CD14-positive monocyte (primary cell): ENCODE results near the gene GPN3. TPM values are rescaled to one million over a fixed set of nuclear protein-coding genes. Genes with fewer than 3 reads are reported as not detected.

Experiments used
- DNase-seq, 3 donors: peaks; one replicate each; pipeline ENCODE4 v3.0.0-alpha.2; 2011 to 2022
- H2AFZ ChIP-seq: 2 replicates; pipeline ENCODE4 v1.6.0; 2012; ENCODE audit warnings: mild to moderate bottlenecking, low read depth, low read length, inconsistent platforms; ENCODE audit not compliant: insufficient read depth, poor library complexity, severe bottlenecking
- H3K27ac ChIP-seq, 2 donors: 1 replicate in 1 of 2; 2 replicates in 1 of 2; pipeline ENCODE4 v1.5.1; 2012 to 2013; ENCODE audit warnings: low read length in 2 of 2, control low read depth in 1 of 2, inconsistent platforms in 1 of 2, low read depth in 1 of 2, mild to moderate bottlenecking in 1 of 2
- H3K27me3 ChIP-seq, 2 donors: one replicate each; pipeline versions ENCODE4 v1.6.0 to v1.6.1; 2011 to 2013; ENCODE audit warnings: low read length in 2 of 2; ENCODE audit not compliant: control insufficient read depth in 2 of 2, insufficient read depth in 2 of 2
- H3K36me3 ChIP-seq, 2 donors: replicated peaks in 1 of 2; 1 replicate in 1 of 2; 2 replicates in 1 of 2; pipeline versions ENCODE4 v1.5.1 to v1.6.1; 2012 to 2013; ENCODE audit warnings: low read length in 2 of 2, control low read depth in 1 of 2, inconsistent platforms in 1 of 2, mild to moderate bottlenecking in 1 of 2; ENCODE audit not compliant: insufficient read depth in 2 of 2, control insufficient read depth in 1 of 2
- H3K4me1 ChIP-seq, 2 donors: 1 replicate in 1 of 2; 2 replicates in 1 of 2; pipeline versions ENCODE4 v1.5.1 to v1.6.1; 2012 to 2013; ENCODE audit warnings: low read length in 2 of 2, control low read depth in 1 of 2, inconsistent platforms in 1 of 2, mild to moderate bottlenecking in 1 of 2, moderate library complexity in 1 of 2; ENCODE audit not compliant: insufficient read depth in 2 of 2, control insufficient read depth in 1 of 2
- H3K4me2 ChIP-seq: replicated peaks from 2 replicates; pipeline ENCODE3; 2012; ENCODE audit warnings: low read length, moderate library complexity, mild to moderate bottlenecking; ENCODE audit not compliant: poor library complexity, severe bottlenecking; ENCODE audit errors: extremely low read depth
- H3K4me3 ChIP-seq, 3 experiments: fragments of 200-600 bp in 1 of 3; sonication (generic) in 1 of 3; replicated peaks in 1 of 3; 1 replicate in 2 of 3; 2 replicates in 1 of 3; pipeline ENCODE4 v1.5.1; 2011 to 2013; ENCODE audit warnings: low read length in 3 of 3, mild to moderate bottlenecking in 3 of 3, control low read depth in 2 of 3, low read depth in 2 of 3, inconsistent platforms in 1 of 3, moderate library complexity in 1 of 3
- H3K79me2 ChIP-seq: 2 replicates; pipeline ENCODE4 v1.6.0; 2012; ENCODE audit warnings: mild to moderate bottlenecking, control low read depth, inconsistent platforms, low read length, moderate library complexity; ENCODE audit not compliant: insufficient read depth
- H3K9ac ChIP-seq: 2 replicates; pipeline ENCODE4 v1.6.0; 2017; ENCODE audit warnings: low read length, mild to moderate bottlenecking; ENCODE audit not compliant: insufficient read depth, poor library complexity, severe bottlenecking
- H3K9me3 ChIP-seq, 2 donors: replicated peaks in 1 of 2; 1 replicate in 1 of 2; 2 replicates in 1 of 2; pipeline versions ENCODE4 v1.5.1 to v1.6.1; 2012 to 2013; ENCODE audit warnings: low read length in 2 of 2, control low read depth in 1 of 2; ENCODE audit not compliant: control insufficient read depth in 1 of 2, insufficient read depth in 1 of 2
- H4K20me1 ChIP-seq: 2 replicates; pipeline ENCODE4 v1.6.0; 2012; ENCODE audit warnings: mild to moderate bottlenecking, low read length, control low read depth, moderate library complexity; ENCODE audit not compliant: insufficient read depth
- H3K27ac Mint-ChIP-seq, 7 donors: one replicate each; pipeline ENCODE4 v1.8.0; 2020; ENCODE audit warnings: mild to moderate bottlenecking in 7 of 7, mixed read lengths in 7 of 7, moderate library complexity in 6 of 7, inconsistent platforms in 2 of 7
- H3K27me3 Mint-ChIP-seq, 3 donors: one replicate each; pipeline ENCODE4 v1.8.0; 2021 to 2022; ENCODE audit warnings: low read depth in 3 of 3, mild to moderate bottlenecking in 3 of 3, mixed read lengths in 3 of 3, moderate library complexity in 3 of 3, inconsistent platforms in 1 of 3
- H3K36me3 Mint-ChIP-seq, 2 donors: one replicate each; pipeline ENCODE4 v1.8.0; 2020; ENCODE audit warnings: mixed read lengths in 2 of 2, inconsistent platforms in 1 of 2, mild to moderate bottlenecking in 1 of 2
- H3K4me1 Mint-ChIP-seq: one replicate; pipeline ENCODE4 v1.8.0; 2020; ENCODE audit warnings: mild to moderate bottlenecking, mixed read lengths
- H3K4me3 Mint-ChIP-seq, 2 donors: one replicate each; pipeline ENCODE4 v1.8.0; 2020; ENCODE audit warnings: mild to moderate bottlenecking in 2 of 2, mixed read lengths in 2 of 2, moderate library complexity in 1 of 2
- H3K9me3 Mint-ChIP-seq, 7 donors: one replicate each; pipeline ENCODE4 v1.8.0; 2020 to 2022; ENCODE audit warnings: mixed read lengths in 7 of 7, mild to moderate bottlenecking in 6 of 7, moderate library complexity in 6 of 7, inconsistent platforms in 2 of 7
- WGBS: methylation state at CpG from one replicate; pipeline ENCODE4 v1.1.5; 2013; ENCODE audit warnings: missing lambda C conversion rate; ENCODE audit not compliant: insufficient coverage; 5-methylcytosine and 5-hydroxymethylcytosine counted together
- intact Hi-C, 2 donors: fragments of 100-400 bp; cut with micrococcal nuclease; formaldehyde crosslinking; loops; one replicate each; pipeline versions ENCODE4 v1.15.0 to v1.15.1; 2023
- polyA plus RNA-seq, 3 donors: library from polyadenylated mRNA; depleted of rRNA in 1 of 3; unstranded in 2 of 3; stranded (reverse) in 1 of 3; fragments of 300-500 nt in 2 of 3; fragments of >200 nt in 1 of 3; fragmentation: Illumina TruSeq in 2 of 3; gene quantifications; 1 replicate in 2 of 3; 2 replicates in 1 of 3; pipeline ENCODE4 v1.2.3, GENCODE V29; 2012 to 2021
- TF ChIP-seq, protein P1 (sequence below): fragments of 200-600 bp; IDR thresholded peaks from one replicate; pipeline ENCODE4 v1.8.0; 2022; ENCODE audit warnings: antibody characterized with exemption, mild to moderate bottlenecking

The GPN3 gene
- polyA plus RNA-seq, 3 donors, result 7.3 to 52.4 (median 25.3) TPM

DNA sequence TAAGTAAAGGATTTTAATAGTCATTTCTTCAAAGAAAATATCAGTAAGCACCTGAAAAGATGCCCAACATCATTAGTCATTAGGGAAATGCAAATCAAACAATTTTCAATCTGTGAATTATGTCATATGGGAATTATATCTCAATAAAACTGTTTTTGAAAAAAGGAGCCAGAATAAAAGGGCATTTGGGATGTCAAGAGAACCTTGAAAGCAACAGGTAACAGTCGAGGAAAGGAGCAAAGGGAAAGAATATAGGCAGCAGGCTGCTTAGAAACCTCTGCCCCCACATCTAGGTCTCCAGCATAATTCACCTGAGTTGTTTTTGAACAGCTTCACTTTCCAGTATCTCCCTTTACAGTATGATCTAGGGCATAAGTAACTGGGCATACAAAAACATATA is 46.3 kb upstream of the GPN3 start:
- intact Hi-C loops, result no loop called here
- Mint-ChIP-seq H3K4me3 (no peak overlapping the region), H3K27ac (no peak overlapping the region), H3K4me1 (peaks cover 2% of the 10 kb centered on the region), H3K27me3 (peaks cover 0 to 2% (median 1%) of the 10 kb centered on the region in 3 donors), H3K36me3 (no peaks in the 10 kb centered on the region), H3K9me3 (peaks cover 0 to 1% (median 0%) of the 10 kb centered on the region in 7 donors)
- Histone ChIP-seq H3K4me2 (no peak overlapping the region), H3K4me1 (no peaks in the 10 kb centered on the region), H3K9me3 (no peaks in the 10 kb centered on the region), H3K9ac (no peak overlapping the region), H3K79me2 (no peaks in the 10 kb centered on the region), H3K27ac (no peak overlapping the region), H3K36me3 (no peaks in the 10 kb centered on the region), H3K4me3 (no peak overlapping the region), H2AFZ (no peak overlapping the region), H4K20me1 (no peaks in the 10 kb centered on the region), H3K27me3 (no peaks in the 10 kb centered on the region)
- no CpG with 5 or more reads among the region's 1 CpG for WGBS
- no peak for DNase-seq
- TF ChIP-seq, protein P1, sequence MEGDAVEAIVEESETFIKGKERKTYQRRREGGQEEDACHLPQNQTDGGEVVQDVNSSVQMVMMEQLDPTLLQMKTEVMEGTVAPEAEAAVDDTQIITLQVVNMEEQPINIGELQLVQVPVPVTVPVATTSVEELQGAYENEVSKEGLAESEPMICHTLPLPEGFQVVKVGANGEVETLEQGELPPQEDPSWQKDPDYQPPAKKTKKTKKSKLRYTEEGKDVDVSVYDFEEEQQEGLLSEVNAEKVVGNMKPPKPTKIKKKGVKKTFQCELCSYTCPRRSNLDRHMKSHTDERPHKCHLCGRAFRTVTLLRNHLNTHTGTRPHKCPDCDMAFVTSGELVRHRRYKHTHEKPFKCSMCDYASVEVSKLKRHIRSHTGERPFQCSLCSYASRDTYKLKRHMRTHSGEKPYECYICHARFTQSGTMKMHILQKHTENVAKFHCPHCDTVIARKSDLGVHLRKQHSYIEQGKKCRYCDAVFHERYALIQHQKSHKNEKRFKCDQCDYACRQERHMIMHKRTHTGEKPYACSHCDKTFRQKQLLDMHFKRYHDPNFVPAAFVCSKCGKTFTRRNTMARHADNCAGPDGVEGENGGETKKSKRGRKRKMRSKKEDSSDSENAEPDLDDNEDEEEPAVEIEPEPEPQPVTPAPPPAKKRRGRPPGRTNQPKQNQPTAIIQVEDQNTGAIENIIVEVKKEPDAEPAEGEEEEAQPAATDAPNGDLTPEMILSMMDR, result no peak

DNA sequence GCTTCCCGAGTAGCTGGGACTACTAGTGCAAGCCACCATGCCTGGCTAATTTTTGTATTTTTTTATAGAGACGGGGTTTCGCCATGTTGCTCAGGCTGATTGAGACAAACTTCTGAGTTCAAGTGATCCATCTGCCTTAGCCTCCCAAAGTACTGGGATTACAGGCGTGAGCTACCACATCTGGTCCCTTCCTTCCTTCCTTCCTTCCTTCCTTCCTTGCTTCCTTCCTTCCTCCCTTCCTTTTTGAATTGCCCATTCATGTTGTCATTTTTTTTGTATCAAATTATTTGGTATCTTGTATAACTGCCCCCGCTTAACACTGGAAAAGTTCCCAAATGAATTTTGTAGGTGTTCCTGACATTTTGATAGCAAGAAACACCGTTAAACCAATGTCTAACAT is 45.8 kb upstream of the GPN3 start:
- H3K27ac Mint-ChIP-seq, result no peak overlapping the region
- H3K9me3 ChIP-seq, result no peaks in the 10 kb centered on the region
- H3K27me3 Mint-ChIP-seq, result peaks cover 0 to 2% (median 1%) of the 10 kb centered on the region in 3 donors
- no peaks in the 10 kb centered on the region for H3K4me1 ChIP-seq
- TF ChIP-seq, protein P1, result no peak
- no peak overlapping the region for H3K4me3 Mint-ChIP-seq
- H3K4me3 ChIP-seq, result no peak overlapping the region
- no peak overlapping the region for H3K27ac ChIP-seq
- no peaks in the 10 kb centered on the region for H3K36me3 Mint-ChIP-seq
- no peak overlapping the region for H2AFZ ChIP-seq
- no peaks in the 10 kb centered on the region for H3K79me2 ChIP-seq
- 67% methylated on average over 3 of the region's 6 CpGs for WGBS
- intact Hi-C loops, result loop anchor here in 1 of 2 donors (2.0 kb wide), 1 partner anchor 87 kb away; no protein-coding TSS in a partner anchor
- H3K4me2 ChIP-seq, result no peak overlapping the region
- no peaks in the 10 kb centered on the region for H4K20me1 ChIP-seq
- peaks cover 0 to 1% (median 0%) of the 10 kb centered on the region in 7 donors for H3K9me3 Mint-ChIP-seq
- H3K36me3 ChIP-seq, result no peaks in the 10 kb centered on the region
- H3K4me1 Mint-ChIP-seq, result peaks cover 2% of the 10 kb centered on the region
- no peak for DNase-seq
- no peak overlapping the region for H3K9ac ChIP-seq
- no peaks in the 10 kb centered on the region for H3K27me3 ChIP-seq
